AG04450 (cell line): ENCODE results near the gene CDK2. TPM values are rescaled to one million over a fixed set of nuclear protein-coding genes. Genes with fewer than 3 reads are reported as not detected.

Experiments
- CTCF ChIA-PET: fragments of 300-600, 350-600 bp; formaldehyde crosslinking; extraction: SDS; loops from one replicate; lab custom pipeline; 2022; ENCODE audit warnings: antibody characterized with exemption, inconsistent platforms; lab: Charles Lee
- POLR2A ChIA-PET: fragments of 350-600 bp; formaldehyde crosslinking; extraction: SDS; loops from one replicate; lab custom pipeline; 2021; ENCODE audit warnings: antibody characterized with exemption, inconsistent platforms; lab: Yijun Ruan, JAX
- DNase-seq: peaks from one replicate; pipeline ENCODE4 v3.0.0-alpha.2; 2011; ENCODE audit warnings: low read depth, low spot score
- H3K27ac ChIP-seq: one replicate; pipeline ENCODE4 v1.5.1; 2012; ENCODE audit warnings: low read depth, low read length, control low read depth
- H3K27me3 ChIP-seq: one replicate; pipeline ENCODE4 v1.6.0; 2012; ENCODE audit warnings: low read length; ENCODE audit not compliant: control insufficient read depth, insufficient read depth
- H3K4me3 ChIP-seq: 2 replicates; pipeline ENCODE4 v1.5.1; 2011; ENCODE audit warnings: mild to moderate bottlenecking, low read depth, low read length, control low read depth
- H3K9me3 ChIP-seq: 2 replicates; pipeline ENCODE4 v1.5.1; 2012; ENCODE audit warnings: low read length; ENCODE audit not compliant: control insufficient read depth, insufficient read depth
- polyA plus RNA-seq: library from polyadenylated mRNA; depleted of rRNA; stranded (reverse); fragments of >200 nt; gene quantifications from 2 replicates; pipeline ENCODE4 v1.2.3, GENCODE V29; 2011
- TF ChIP-seq, protein P1 (sequence below): IDR thresholded peaks from 2 replicates; pipeline ENCODE4 v1.5.1; 2011; ENCODE audit warnings: low read depth, low read length, control low read depth, inconsistent platforms

The CDK2 gene
- polyA plus RNA-seq, 1 experiment: 30.6 TPM

GRCh38 chr12:55991110-55991509 is 24.5 kb downstream of the CDK2 start:
- ChIA-PET CTCF (interaction anchor here (1.0 to 1.8 kb wide), 2 partner anchors 17 to 38 kb away, joined by 3 to 8 read pairs; partner anchors contain the start of gene RAB5B), POLR2A (no interaction called here)
- Histone ChIP-seq H3K27me3 (no peaks in the 10 kb centered on the region), H3K9me3 (no peaks in the 10 kb centered on the region), H3K27ac (no peak overlapping the region), H3K4me3 (no peak overlapping the region)
- TF ChIP-seq, protein P1, sequence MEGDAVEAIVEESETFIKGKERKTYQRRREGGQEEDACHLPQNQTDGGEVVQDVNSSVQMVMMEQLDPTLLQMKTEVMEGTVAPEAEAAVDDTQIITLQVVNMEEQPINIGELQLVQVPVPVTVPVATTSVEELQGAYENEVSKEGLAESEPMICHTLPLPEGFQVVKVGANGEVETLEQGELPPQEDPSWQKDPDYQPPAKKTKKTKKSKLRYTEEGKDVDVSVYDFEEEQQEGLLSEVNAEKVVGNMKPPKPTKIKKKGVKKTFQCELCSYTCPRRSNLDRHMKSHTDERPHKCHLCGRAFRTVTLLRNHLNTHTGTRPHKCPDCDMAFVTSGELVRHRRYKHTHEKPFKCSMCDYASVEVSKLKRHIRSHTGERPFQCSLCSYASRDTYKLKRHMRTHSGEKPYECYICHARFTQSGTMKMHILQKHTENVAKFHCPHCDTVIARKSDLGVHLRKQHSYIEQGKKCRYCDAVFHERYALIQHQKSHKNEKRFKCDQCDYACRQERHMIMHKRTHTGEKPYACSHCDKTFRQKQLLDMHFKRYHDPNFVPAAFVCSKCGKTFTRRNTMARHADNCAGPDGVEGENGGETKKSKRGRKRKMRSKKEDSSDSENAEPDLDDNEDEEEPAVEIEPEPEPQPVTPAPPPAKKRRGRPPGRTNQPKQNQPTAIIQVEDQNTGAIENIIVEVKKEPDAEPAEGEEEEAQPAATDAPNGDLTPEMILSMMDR: no peak
- no peak for DNase-seq

- TF ChIP-seq, protein P1: no peak
- H3K9me3 ChIP-seq: no peaks in the 10 kb centered on the region
- POLR2A ChIA-PET: no interaction called here
- H3K27ac ChIP-seq: no peak overlapping the region
- H3K4me3 ChIP-seq: no peak overlapping the region
- no peaks in the 10 kb centered on the region for H3K27me3 ChIP-seq
- DNase-seq: no peak
- CTCF ChIA-PET: interaction anchor here (0.7 to 5.4 kb wide), 4 partner anchors 9 to 41 kb away, joined by 3 to 104 read pairs (median 4); partner anchors contain the start of gene RAB5B
These were observed 26.7 kb downstream of the CDK2 start for GRCh38 chr12:55993230-55993853.

DNA sequence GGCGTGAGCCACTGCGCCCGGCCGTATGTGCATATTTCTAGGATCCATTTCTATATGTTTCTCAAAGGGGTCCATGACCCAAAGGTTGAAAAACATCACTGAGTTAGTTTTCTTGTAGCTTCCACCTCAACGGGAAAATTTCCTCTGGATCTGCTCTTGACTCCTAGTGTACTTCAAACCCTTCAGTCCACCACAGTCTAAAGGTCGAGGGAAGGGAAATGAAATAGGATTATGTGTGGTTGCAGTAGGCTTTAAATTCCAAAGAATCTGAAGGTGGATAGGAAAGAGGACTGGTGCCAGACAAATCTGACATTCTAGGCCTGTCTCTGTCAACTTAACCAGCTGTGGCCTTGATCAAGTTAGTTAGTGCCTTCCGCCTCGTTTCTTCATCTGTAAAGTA is 28.7 kb downstream of the CDK2 start:
- POLR2A ChIA-PET: interaction anchor here (0.6 to 1.2 kb wide), 4 partner anchors 22 to 63 kb away, joined by 3 to 4 read pairs (median 4); partner anchors contain the start of genes IKZF4 and RAB5B
- no peak for DNase-seq
- H3K27ac ChIP-seq: no peak overlapping the region
- CTCF ChIA-PET: interaction anchor here (0.5 to 5.4 kb wide), 41 partner anchors 11 to 257 kb away, joined by 3 to 104 read pairs (median 5); partner anchors contain the start of genes IKZF4, PA2G4 and RAB5B
- no peaks in the 10 kb centered on the region for H3K27me3 ChIP-seq
- no peaks in the 10 kb centered on the region for H3K9me3 ChIP-seq
- TF ChIP-seq, protein P1: no peak
- no peak overlapping the region for H3K4me3 ChIP-seq

DNA sequence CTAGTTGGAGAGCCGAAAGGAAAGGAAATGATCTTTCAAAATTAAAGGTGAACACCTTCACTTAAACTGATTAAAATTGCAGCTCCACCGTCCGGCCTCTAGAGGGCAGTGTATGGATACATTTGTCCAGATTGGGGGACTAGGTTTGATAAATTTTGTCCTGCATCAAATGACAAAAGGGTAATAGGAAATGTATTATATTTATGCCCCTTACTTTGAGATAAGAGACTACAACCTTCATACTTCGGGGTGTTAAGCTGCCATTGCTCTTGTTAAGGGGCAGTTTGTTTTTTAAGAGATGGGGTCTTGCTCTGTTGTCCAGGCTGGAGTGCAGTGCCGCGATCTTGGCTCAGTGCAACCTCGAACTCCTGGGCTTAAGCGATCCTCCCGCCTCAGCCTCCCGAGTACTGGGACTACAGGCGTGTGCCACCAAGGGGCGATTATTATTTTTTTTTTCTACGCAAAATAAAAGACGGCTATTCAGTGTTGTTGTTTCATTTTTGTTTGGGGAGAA is 29.6 kb downstream of the CDK2 start:
- TF ChIP-seq, protein P1: peak; percentile 88
- POLR2A ChIA-PET: interaction anchor here (0.6 to 1.2 kb wide), 5 partner anchors 11 to 64 kb away, joined by 3 to 5 read pairs (median 4); partner anchors contain the start of genes IKZF4 and RAB5B
- CTCF ChIA-PET: interaction anchor here (0.5 to 5.4 kb wide), 49 partner anchors 11 to 374 kb away, joined by 3 to 104 read pairs (median 5); partner anchors contain the start of genes IKZF4, PA2G4, RAB5B and SARNP
- DNase-seq: no peak
- Histone ChIP-seq H3K27ac (no peak overlapping the region), H3K27me3 (no peaks in the 10 kb centered on the region), H3K4me3 (peak overlapping the region; percentile 97), H3K9me3 (no peaks in the 10 kb centered on the region)
